DOHH2 (cell line): Measurements from ENCODE around the gene ATP2B2.

Source experiments
- H3F3A ChIP-seq: fragments of 200-600 bp; sonication (generic), shearing (Covaris generic); 2 replicates; pipeline ENCODE4 v1.6.0; 2016; ENCODE audit warnings: antibody characterized with exemption, mild to moderate bottlenecking; ENCODE audit not compliant: control insufficient read depth, insufficient read depth
- H3K27ac ChIP-seq: fragments of 200-600 bp; sonication (generic); 2 replicates; pipeline ENCODE4 v1.5.1; 2014; ENCODE audit warnings: low read depth, mild to moderate bottlenecking, low read length, moderate library complexity
- H3K27me3 ChIP-seq: fragments of 200-600 bp; sonication (generic); 2 replicates; pipeline ENCODE4 v1.6.1; 2014; ENCODE audit warnings: mild to moderate bottlenecking, low read length, mixed read lengths; ENCODE audit not compliant: control insufficient read depth
- H3K36me3 ChIP-seq: fragments of 200-600 bp; sonication (generic); 2 replicates; pipeline ENCODE4 v1.6.1; 2014; ENCODE audit warnings: mild to moderate bottlenecking, low read length, moderate library complexity, mixed read lengths; ENCODE audit not compliant: control insufficient read depth
- H3K4me1 ChIP-seq: fragments of 200-600 bp; sonication (generic); 2 replicates; pipeline ENCODE4 v1.6.1; 2014; ENCODE audit warnings: mild to moderate bottlenecking, low read length, mixed read lengths; ENCODE audit not compliant: control insufficient read depth
- H3K4me2 ChIP-seq: fragments of 200-600 bp; sonication (generic); 2 replicates; pipeline ENCODE4 v1.6.0; 2014; ENCODE audit warnings: mild to moderate bottlenecking, low read length, moderate library complexity
- H3K4me3 ChIP-seq: fragments of 200-600 bp; sonication (generic); 2 replicates; pipeline ENCODE4 v1.5.1; 2014; ENCODE audit warnings: mild to moderate bottlenecking, low read length, mixed read lengths
- H3K79me2 ChIP-seq: fragments of 200-600 bp; sonication (generic); 2 replicates; pipeline ENCODE4 v1.6.1; 2014; ENCODE audit warnings: mild to moderate bottlenecking, low read length, mixed read lengths; ENCODE audit not compliant: control insufficient read depth
- H3K9me2 ChIP-seq: fragments of 200-600 bp; sonication (generic); replicated peaks from 2 replicates; pipeline ENCODE4 v1.6.1; 2014; ENCODE audit warnings: mild to moderate bottlenecking, low read length, mixed read lengths; ENCODE audit not compliant: control insufficient read depth
- H3K9me3 ChIP-seq: fragments of 200-600 bp; sonication (generic); 2 replicates; pipeline ENCODE4 v1.6.1; 2014; ENCODE audit warnings: antibody characterized with exemption, low read length, mixed read lengths; ENCODE audit not compliant: control insufficient read depth, insufficient read depth
- H4K20me1 ChIP-seq: fragments of 200-600 bp; sonication (generic); 2 replicates; pipeline ENCODE4 v1.6.0; 2014; ENCODE audit warnings: low read depth, mild to moderate bottlenecking, antibody characterized with exemption, low read length, moderate library complexity; ENCODE audit not compliant: control insufficient read depth, insufficient read depth
- EZH2phosphoT487 ChIP-seq: fragments of 200-600 bp; sonication (generic); IDR thresholded peaks from 2 replicates; pipeline ENCODE4 v1.6.1; 2017; ENCODE audit warnings: borderline replicate concordance, mild to moderate bottlenecking, antibody characterized with exemption, low read length, moderate library complexity, mixed read lengths
- TF ChIP-seq, protein P1 (sequence below): fragments of 200-600 bp; sonication (generic); IDR thresholded peaks from one replicate; pipeline ENCODE4 v1.5.1; 2014; ENCODE audit warnings: antibody characterized with exemption, mild to moderate bottlenecking, low read depth, low read length; ENCODE audit not compliant: poor library complexity, severe bottlenecking

The ATP2B2 gene

DNA sequence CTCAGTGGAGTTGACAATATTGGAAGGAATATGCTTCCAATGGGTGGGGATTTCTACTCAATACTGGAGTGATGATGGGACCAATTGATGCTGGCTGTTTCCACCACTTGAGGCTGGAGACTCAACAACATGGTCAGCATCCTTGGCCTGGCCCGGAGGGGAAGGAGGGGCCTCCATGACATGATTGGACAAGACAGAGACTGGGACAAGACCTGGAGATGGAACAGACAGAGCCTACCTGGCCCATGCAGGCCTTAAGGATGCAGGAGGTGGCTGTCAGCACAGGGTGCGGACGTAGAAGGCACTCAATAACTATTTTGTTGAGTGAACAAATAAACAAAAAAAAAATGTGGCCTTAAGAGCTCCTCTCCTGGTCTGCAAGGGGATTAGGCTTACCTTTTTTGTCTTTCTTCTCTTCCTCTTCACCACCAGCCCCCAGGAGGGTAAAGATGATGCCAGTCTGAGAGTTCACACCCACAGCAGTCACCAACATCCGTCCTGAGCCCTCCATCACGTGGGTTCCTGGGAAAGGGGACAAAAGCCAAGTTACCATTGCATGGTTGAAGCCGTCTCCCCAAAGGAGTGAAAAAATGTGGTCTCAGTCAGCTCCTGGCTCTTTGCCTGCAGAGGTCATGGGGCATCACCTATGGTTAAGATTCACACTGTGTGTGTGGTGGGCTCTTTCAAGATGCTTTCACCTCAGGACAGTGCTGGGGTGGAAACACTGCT lies 117.3 kb downstream of the ATP2B2 start:
- H3K9me2 ChIP-seq: no peaks in the 10 kb centered on the region
- TF ChIP-seq EZH2phosphoT487: no peak
- TF ChIP-seq, protein P1, sequence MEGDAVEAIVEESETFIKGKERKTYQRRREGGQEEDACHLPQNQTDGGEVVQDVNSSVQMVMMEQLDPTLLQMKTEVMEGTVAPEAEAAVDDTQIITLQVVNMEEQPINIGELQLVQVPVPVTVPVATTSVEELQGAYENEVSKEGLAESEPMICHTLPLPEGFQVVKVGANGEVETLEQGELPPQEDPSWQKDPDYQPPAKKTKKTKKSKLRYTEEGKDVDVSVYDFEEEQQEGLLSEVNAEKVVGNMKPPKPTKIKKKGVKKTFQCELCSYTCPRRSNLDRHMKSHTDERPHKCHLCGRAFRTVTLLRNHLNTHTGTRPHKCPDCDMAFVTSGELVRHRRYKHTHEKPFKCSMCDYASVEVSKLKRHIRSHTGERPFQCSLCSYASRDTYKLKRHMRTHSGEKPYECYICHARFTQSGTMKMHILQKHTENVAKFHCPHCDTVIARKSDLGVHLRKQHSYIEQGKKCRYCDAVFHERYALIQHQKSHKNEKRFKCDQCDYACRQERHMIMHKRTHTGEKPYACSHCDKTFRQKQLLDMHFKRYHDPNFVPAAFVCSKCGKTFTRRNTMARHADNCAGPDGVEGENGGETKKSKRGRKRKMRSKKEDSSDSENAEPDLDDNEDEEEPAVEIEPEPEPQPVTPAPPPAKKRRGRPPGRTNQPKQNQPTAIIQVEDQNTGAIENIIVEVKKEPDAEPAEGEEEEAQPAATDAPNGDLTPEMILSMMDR: no peak
- H3K4me1 ChIP-seq: peaks cover 54% of the 10 kb centered on the region
- no peaks in the 10 kb centered on the region for H4K20me1 ChIP-seq
- H3K4me2 ChIP-seq: no peak overlapping the region
- H3F3A ChIP-seq: 0 out of 2 replicates have a peak, but pooled peaks cover 9% of the 10 kb centered on the region
- H3K27me3 ChIP-seq: no peaks in the 10 kb centered on the region
- no peak overlapping the region for H3K27ac ChIP-seq
- no peak overlapping the region for H3K4me3 ChIP-seq
- H3K36me3 ChIP-seq: peaks cover 8% of the 10 kb centered on the region
- no peaks in the 10 kb centered on the region for H3K79me2 ChIP-seq
- no peaks in the 10 kb centered on the region for H3K9me3 ChIP-seq

DNA sequence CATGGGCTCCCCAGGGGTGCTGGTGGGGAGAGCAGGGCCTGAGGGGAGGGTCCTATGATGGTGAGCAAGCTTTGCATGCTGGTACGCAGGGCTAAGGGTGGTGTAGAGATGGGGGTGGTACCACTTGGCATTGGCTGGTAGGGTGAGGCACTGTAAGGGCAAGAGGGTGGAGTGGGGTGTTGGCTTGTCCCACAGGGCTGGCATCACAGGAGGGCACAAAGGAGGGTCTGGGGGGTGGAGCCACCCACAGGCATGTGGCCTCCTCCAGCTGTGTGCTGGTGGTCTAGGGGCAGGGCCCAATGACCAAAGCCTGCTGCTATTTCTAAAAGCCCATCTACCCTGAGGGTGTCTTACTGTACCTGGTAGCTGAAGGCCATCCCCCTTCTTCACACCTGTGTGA lies 119.3 kb downstream of the ATP2B2 start:
- Histone ChIP-seq H3K4me2 (no peak overlapping the region), H3K9me3 (no peaks in the 10 kb centered on the region), H3K27me3 (no peaks in the 10 kb centered on the region), H3K9me2 (no peaks in the 10 kb centered on the region), H3K36me3 (peaks cover 8% of the 10 kb centered on the region), H3K27ac (no peak overlapping the region), H3K4me1 (peaks cover 54% of the 10 kb centered on the region), H4K20me1 (no peaks in the 10 kb centered on the region), H3F3A (0 out of 2 replicates have a peak, but pooled peaks cover 9% of the 10 kb centered on the region), H3K4me3 (no peak overlapping the region), H3K79me2 (no peaks in the 10 kb centered on the region)
- TF ChIP-seq, protein P1: no peak
- TF ChIP-seq EZH2phosphoT487: no peak

DNA sequence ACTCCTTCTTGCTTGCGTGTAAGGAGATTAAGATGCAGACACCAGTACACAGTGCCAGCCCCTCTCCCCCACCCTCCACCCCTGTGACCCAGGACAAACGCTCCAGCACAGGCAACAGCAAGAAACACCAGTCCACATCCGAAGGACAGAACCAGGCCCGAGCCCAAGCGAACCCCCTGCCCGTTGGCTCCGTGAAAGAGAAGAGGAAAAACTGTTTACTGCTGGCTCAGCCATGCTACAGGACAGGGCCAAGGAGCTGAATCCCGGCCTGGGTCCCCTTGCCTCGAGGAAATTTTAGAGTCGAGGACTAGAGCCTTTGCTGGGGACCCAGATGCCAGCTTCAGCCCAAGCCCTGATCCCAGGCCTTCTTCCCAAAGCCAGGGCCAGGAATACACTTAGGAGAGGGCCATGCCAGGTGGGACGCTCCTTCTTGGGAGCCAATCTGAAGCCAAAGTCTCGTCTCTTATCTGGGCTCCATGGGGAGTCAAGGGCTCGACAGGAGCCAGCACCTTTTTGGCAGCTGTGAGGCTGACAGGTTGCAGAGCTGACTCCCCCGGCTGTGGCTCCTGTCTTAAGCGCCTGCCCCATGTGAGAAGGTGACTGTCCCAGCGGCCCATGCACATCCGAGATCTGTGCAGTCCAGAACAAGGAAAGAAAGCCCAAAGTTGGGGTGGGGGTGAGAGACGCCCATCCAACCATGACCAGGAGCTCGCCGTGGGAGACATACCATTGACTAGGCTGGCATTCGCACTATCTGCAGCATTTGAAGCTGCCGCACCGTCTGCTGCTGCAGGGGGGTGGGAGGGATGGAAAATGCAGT lies 120.6 kb downstream of the ATP2B2 start:
- Histone ChIP-seq H3K4me1 (peaks cover 50% of the 10 kb centered on the region), H3K27ac (no peak overlapping the region), H3K4me2 (no peak overlapping the region), H3K36me3 (no peaks in the 10 kb centered on the region), H3K4me3 (no peak overlapping the region), H3K79me2 (no peaks in the 10 kb centered on the region), H4K20me1 (no peaks in the 10 kb centered on the region), H3K9me3 (no peaks in the 10 kb centered on the region), H3K27me3 (no peaks in the 10 kb centered on the region), H3K9me2 (no peaks in the 10 kb centered on the region), H3F3A (0 out of 2 replicates have a peak, but pooled peaks cover 9% of the 10 kb centered on the region)
- TF ChIP-seq, protein P1: no peak
- no peak for TF ChIP-seq EZH2phosphoT487
